Uterine smooth muscle cell (primary cell): ENCODE data around the gene TMEM50A. TPM values are rescaled to one million over a fixed set of nuclear protein-coding genes. Genes with fewer than 3 reads are reported as not detected.

Experiments
- total RNA-seq: library from RNA; depleted of rRNA; stranded (reverse); fragments of >200 nt; gene quantifications from 2 replicates; pipeline ENCODE4 v1.2.3, GENCODE V29; 2014

TMEM50A gene
- 102 and 113 TPM in 2 replicates for total RNA-seq

DNA sequence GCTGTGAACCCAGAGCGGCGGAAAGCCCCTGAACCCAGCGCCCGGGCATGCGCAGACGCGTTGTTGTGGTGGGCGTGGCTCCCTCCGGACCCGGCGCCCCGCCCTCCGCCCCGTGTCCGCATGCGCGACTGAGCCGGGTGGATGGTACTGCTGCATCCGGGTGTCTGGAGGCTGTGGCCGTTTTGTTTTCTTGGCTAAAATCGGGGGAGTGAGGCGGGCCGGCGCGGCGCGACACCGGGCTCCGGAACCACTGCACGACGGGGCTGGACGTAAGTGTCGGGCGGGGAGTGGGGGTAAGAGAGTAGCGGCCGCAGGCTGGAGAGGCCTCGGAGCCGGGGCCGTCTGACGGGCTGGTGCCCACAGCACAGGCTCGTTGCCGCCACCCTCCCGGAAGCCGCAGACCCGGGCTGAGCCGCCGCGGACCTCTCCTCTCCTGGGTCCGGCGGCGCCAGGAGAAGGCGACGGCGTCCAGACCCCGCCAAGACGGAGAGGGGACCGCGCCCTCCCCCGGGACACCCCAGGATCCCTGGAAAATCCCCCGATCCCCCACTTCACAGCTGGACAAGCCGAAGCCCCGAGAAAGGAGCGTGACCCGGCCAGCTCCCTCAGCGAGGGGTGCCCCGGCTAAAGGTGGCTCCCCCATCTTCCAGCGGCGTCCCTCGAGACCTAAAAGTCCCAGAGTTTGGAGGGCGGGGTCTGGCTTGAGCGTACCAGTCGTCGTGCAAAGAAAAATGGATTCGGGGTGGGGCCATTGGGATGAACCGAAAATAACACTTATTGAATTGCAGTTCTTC is at the start of gene TMEM50A:
TSS of gene TMEM50A (plus strand) at position 147 of the 794 bp plus-strand sequence. CDS start 2,153 bp downstream, outside the sequence.

Other genes starting within 250 kb of the TMEM50A start
- 47.0 and 55.5 TPM in 2 replicates for gene SYF2, start 105.8 kb upstream of the TMEM50A start, total RNA-seq
- 112 and 170 TPM in 2 replicates for gene RSRP1, start 90.9 kb upstream of the TMEM50A start, total RNA-seq
- 0.12 TPM in 1 of 2 replicates, not detected in the other for gene RHD, start 65.8 kb upstream of the TMEM50A start, total RNA-seq
- 0.75 and 0.77 TPM in 2 replicates for gene RHCE, start 82.5 kb downstream of the TMEM50A start, total RNA-seq
- 15.5 and 18.9 TPM in 2 replicates for gene MACO1, start 92.6 kb downstream of the TMEM50A start, total RNA-seq
- 7.3 and 10.9 TPM in 2 replicates for gene LDLRAP1, start 205.3 kb downstream of the TMEM50A start, total RNA-seq